DMS153 treated with DMSO at 0.1 percent for 48 hours (cell line): ENCODE results near the gene TFIP11.

ENCODE experiments used
- DNase-seq: peaks from one replicate; lab custom pipeline; 2025; ENCODE audit not compliant: unreplicated experiment; lab: John Stamatoyannopoulos, UW

The TFIP11 gene

DNA sequence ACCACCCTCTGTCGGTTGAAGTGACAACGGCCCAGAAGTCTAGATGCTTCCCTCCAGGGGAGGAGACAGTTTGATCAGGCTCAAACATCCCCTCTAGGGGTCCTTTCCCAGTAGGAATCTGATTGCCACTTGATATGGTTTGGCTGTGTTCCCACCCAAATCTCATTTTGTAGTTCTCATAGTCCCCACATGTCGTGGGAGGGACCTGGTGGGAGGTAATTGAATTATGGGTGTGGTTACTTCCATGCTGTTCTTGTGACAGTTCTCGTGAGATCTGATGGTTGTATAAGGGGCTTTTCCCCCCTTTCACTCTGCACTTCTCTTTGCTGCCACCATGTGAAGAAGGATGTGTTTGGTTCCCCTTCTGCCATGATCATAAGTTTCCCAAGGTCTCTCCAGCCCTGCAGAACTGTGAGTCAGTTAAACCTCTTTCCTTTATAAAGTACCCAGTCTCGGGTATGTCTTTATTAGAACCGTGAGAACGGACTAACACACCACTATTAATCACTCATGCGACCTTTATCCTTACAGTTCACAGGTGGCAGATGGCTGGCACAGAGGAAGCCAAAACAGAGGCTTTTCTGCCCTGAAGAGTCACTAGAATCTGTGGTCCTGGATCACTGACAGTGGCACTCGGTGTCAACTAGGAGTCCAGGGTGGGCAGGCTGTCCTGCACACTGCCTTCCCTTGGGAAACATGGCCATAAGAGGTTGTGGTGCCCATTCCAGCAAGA is 61.7 kb downstream of the TFIP11 start:
- no peak for DNase-seq

GRCh38 chr22:26448941-26449340 is 63.3 kb downstream of the TFIP11 start:
- DNase-seq: no peak

- no peak for DNase-seq
Measured at GRCh38 chr22:26448334-26448733, 63.9 kb downstream of the TFIP11 start.

GRCh38 chr22:26447584-26448329 is 64.5 kb downstream of the TFIP11 start:
- DNase-seq: no peak

DNA sequence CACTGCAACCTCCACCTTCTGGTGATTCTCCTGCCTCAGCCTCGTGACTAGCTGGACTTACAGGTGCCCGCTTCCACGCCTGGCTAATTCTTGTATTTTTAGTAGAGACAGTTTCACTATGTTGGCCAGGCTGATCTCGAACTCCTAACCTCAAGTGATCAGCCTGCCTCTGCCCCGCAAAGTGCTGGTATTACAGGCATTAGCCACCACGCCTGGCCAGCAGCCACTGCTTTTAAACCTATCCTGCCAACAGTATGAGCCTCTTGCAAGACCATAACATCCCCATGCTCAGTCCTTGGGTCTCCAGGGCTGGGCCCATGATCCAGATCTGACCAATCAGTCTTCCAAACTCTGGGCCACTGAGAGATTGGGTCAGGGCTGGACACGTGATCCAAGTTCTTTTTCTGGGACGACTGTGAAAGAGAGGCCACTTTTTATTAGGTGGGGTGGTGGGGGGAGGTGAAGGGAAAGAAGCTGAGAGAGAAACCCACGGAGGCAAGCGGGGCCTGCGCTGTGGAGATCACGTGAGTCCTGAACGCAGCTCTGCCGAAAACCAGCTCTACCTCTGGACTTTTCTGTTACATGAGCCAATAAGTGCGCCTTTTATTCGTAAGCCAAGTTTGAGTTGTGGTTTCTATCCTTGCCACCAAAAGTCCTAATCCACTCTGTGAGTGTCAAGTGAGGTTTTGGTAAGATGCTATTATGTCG is 65.3 kb downstream of the TFIP11 start:
- no peak for DNase-seq

- DNase-seq: no peak
Measured at GRCh38 chr22:26445577-26446275, 66.5 kb downstream of the TFIP11 start.

- DNase-seq: peak; percentile 12
Measured at GRCh38 chr22:26444777-26445176, 67.5 kb downstream of the TFIP11 start.

DNA sequence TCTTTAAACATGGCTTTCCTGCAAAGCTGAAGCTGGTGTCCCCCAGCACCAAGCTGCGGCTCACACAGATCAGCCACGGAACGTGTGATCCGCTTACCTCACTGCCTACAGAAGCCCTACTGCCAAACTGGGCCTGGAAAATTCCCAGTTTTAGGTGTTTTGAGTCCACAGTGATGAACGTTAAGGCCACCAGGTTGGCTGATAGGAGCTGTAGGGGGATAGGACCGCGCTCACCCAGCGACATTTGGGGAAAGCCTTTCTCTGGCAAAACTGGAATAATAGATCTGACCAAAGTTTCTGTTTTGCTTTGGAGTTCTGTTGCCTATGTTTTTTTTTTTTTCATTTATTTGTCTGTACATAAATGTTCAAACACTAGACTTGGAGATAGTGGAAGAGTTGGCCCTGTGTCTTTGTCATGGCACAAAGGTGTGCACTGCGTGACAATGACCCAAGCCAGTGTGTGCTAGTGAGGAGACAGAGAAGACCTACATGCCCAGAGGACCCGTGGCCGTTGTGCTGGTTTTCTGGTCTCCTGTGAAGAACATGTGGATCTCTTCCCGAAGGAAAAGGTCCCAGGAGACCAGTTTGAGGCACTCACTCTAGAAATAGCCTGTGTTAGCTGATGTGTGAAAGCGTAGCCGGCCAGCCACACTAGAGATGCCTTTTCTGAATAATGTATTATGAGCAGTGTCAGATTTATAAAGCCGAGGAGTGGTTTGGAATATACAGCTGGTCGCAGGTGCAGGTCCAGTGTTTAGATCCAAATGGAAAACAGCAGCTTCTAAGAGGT is 68.2 kb downstream of the TFIP11 start:
- DNase-seq: no peak

DNA sequence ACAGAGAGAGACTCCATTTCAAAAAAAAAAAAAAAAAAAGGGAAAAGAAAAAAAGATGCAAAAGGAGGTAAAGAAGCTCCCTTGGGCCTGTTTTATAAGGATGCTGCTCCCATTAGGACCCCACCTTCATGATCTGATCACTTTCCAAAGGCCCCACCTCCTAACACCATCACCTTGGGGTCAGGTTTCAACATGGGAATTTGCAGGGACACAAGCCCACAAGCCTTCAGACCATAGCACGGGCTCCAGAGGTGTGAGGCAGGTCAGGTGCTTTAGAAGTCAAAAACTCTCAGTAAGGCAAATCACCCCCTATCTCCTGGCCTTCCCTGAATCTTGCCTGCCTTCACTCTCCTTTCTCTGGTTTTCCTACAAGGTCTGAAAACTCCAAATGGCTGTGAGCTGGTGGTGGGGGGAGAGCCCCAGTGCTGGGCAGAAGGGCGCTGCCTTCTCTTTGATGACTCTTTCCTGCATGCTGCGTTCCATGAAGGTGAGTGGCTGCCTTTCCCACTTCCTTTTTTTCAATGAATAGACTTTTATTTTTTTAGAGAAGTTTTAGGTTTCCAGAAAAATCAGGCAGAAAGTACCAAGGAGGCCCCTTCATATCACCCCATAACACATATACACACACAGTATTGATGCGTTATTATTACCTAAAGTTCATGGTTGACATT is 70.1 kb downstream of the TFIP11 start:
- no peak for DNase-seq
